Heart right ventricle (tissue), 16 donors: ENCODE data around the gene CROCC2. TPM values are rescaled to one million over a fixed set of nuclear protein-coding genes. Genes with fewer than 3 reads are reported as not detected.
"Not testable (repeated sequence)": the region's sequence is repeated elsewhere in the genome, so short reads cannot be mapped to it uniquely, and the experiment has no call there.

Experiments
- ATAC-seq, 8 donors: fragments of 200-7000 bp; cut with Tn5 transposase; one replicate each; pipeline ENCODE4 v1.9.1; 2020; ENCODE audit warnings: mild to moderate bottlenecking in 8 of 8, moderate library complexity in 8 of 8, moderate number of reproducible peaks in 1 of 8
- DNase-seq, 2 donors: peaks; one replicate each; pipeline ENCODE4 v3.0.0-alpha.2; 2020
- H3K27ac ChIP-seq, 10 donors: fragments of 200-600 bp; sonication (generic) in 2 of 10; one replicate each; pipeline versions ENCODE4 v1.5.0 to v1.8.0; 2020 to 2022; ENCODE audit warnings: mild to moderate bottlenecking in 3 of 10
- H3K27me3 ChIP-seq, 7 donors: fragments of 200-600 bp; one replicate each; pipeline ENCODE4 v1.8.0; 2021 to 2022; ENCODE audit warnings: mild to moderate bottlenecking in 2 of 7
- H3K36me3 ChIP-seq, 9 donors: fragments of 200-600 bp; sonication (generic) in 1 of 9; one replicate each; pipeline versions ENCODE4 v1.5.0 to v1.8.0; 2020 to 2022; ENCODE audit warnings: mild to moderate bottlenecking in 2 of 9
- H3K4me1 ChIP-seq, 9 donors: fragments of 200-600 bp; sonication (generic) in 1 of 9; one replicate each; pipeline versions ENCODE4 v1.5.0 to v1.8.0; 2020 to 2022; ENCODE audit warnings: mild to moderate bottlenecking in 4 of 9
- H3K4me3 ChIP-seq, 10 donors: fragments of 200-600 bp; sonication (generic) in 2 of 10; one replicate each; pipeline versions ENCODE4 v1.5.0 to v1.8.0; 2020 to 2022; ENCODE audit warnings: mild to moderate bottlenecking in 7 of 10, moderate library complexity in 2 of 10
- H3K9me3 ChIP-seq, 11 donors: fragments of 200-600 bp in 10 of 11; sonication (generic) in 2 of 11; one replicate each; pipeline versions ENCODE4 v1.5.0 to v1.8.0; 2013 to 2022; ENCODE audit warnings: mild to moderate bottlenecking in 2 of 11, control low read depth in 1 of 11, moderate library complexity in 1 of 11
- CTCF ChIP-seq, 9 donors: fragments of 200-600 bp; sonication (generic) in 2 of 9; IDR thresholded peaks; one replicate each; pipeline versions ENCODE4 v1.5.0 to v1.8.0; 2021 to 2022; ENCODE audit warnings: antibody characterized with exemption in 9 of 9, mild to moderate bottlenecking in 5 of 9, moderate library complexity in 1 of 9
- WGBS, 2 donors: extraction: QIAGEN DNeasy Blood & Tissue Kit; methylation state at CpG; one replicate each; pipeline ENCODE4 v1.1.7; 2013; ENCODE audit warnings: inconsistent platforms in 1 of 2; 5-methylcytosine and 5-hydroxymethylcytosine counted together
- intact Hi-C, 10 donors: fragments of 100-400 bp; cut with DNase I; formaldehyde crosslinking; loops; one replicate each; pipeline versions ENCODE4 v1.11.1 to v1.14.2; 2022
- polyA plus RNA-seq, 2 donors: library from polyadenylated mRNA; stranded (reverse); fragments of 200-250 nt; gene quantifications; one replicate each; pipeline ENCODE4 v1.2.3, GENCODE V29; 2013
- total RNA-seq, 10 donors: library from RNA; stranded (reverse); fragmentation: NEBNext Ultra II Directional in 3 of 10; extraction: Animal tissue kit (Norgen Biotek cat#: 25700) in 3 of 10; gene quantifications; one replicate each; pipeline versions ENCODE4 v1.2.1 to v1.2.4, GENCODE V29; 2021 to 2023
- donor health status: Arrhythmogenic right ventricular cardiomyopathy.
- donor health status: ischemic (EF 13 %, LVEDD 7.1; RV severe dilation, severe dysfunction).
- donor health status: healthy with polysubstance abuse.
- donor health status: DM: no; HTN: yes; CAD: no.
- donor health status: DM: no; HTN: no; CAD: no.
- donor health status: ischemic (EF 25% LVEDD 6.9; RV normal size, moderate dysfunction).
- donor health status: ischemic (EF 25% LVEDD 5.7; RV mildly dilated, moderate dysfunction).
- donor health status: healthy.
- donor health status: DM: yes; HTN: yes; CAD: no.
- donor health status: Ischemic cardiomyopathy.
- donor health status: ischemic (EF 35%, LVEDD 5.7; RV mildly dilated, moderate dysfunction).
- donor health status: nonischemic (EF 11% LVEDD 7.7; RV severe dilation, severe dysfunction).
- donor health status: DM: yes; HTN: yes; CAD: no.
- donor health status: PGD.
- donor health status: ischemic (EF 29% LVEDD 5.4; RV normal size, mild dysfunction).
- donor health status: nonischemic (EF 23%, LVEDD 6.1; RV moderate dilation, normal function).

CROCC2 gene
- total and polyA plus RNA-seq, 12 donors: 0.06 TPM; not detected in 11

DNA sequence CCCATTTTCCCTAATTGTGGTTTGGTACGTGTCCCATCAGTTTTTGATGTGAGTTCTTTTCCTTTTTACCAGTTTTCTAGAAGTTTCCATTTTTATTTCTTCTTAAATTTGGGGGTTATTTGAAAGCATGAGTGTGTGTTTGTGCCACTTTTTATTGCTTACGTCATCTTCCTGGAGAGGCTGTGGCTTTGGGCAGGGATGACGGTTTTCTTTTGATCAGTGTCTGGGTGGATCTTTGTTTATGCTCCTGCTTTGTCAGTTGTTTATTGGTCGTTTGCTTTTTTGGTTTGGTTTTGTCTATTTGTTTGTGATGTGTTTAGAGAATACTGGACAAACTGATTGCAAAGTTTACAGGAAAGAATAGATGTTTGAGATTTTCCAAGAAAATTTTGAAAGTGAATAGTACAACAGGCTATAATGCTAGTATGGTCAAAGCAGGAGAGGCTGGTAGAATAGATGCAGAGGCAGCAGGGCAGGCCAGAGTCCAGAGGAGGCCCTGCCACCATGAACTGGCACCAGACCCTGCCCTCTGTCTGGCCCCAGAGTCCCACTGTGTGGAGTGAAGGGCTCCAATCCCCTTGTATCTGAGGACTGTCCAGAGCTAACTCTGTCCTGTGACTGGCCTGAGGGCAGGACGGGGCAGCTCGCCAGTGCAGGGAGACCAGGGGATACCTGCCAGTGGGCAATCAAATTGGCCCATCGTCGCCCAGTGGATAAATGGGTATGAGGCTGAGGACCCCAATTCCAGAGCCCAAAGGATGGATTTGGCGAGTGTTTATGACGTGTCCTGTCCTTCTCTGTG, 68.8 kb downstream of the CROCC2 start:
- no peak overlapping the region for H3K27ac ChIP-seq

DNA sequence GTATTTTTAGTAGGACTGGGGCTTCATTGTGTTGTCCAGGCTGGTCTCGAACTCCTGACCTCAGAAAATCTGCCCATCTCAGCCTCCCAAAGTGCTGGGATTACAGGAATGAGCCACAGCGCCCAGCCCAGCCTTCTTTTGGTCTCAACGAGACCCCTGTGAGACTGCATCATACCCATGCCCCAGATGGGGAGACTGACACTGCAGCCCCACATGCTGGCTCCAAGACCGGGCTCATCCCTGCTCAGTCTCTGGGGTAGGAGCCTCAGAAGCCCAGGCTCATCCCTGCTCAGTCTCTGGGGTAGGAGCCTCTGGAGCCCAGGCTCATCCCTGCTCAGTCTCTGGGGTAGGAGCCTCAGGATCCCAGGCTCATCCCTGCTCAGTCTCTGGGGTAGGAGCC, 69.8 kb downstream of the CROCC2 start:
- H3K36me3 ChIP-seq, H3K9me3 ChIP-seq, H3K27ac ChIP-seq, ATAC-seq, intact Hi-C loops, H3K4me3 ChIP-seq, H3K4me1 ChIP-seq, DNase-seq: not testable (repeated sequence)
- H3K27me3 ChIP-seq: peaks cover 0 to 27% (median 17%) of the 10 kb centered on the region in 7 donors
- 72 to 85% methylated on average over 4 of the region's 4 CpGs for WGBS, 2 donors

More for the DNA sequence above, 68.8 kb downstream of the CROCC2 start:
- peaks cover 0 to 11% (median 0%) of the 10 kb centered on the region in 11 donors for H3K9me3 ChIP-seq
- H3K36me3 ChIP-seq: no peaks in the 10 kb centered on the region
- WGBS, 2 donors: 76 to 79% methylated on average over 10 of the region's 10 CpGs
- no peaks in the 10 kb centered on the region for H3K4me1 ChIP-seq
- no peak overlapping the region for H3K4me3 ChIP-seq
- peaks cover 0 to 27% (median 17%) of the 10 kb centered on the region in 7 donors for H3K27me3 ChIP-seq
- no peak for DNase-seq
- intact Hi-C loops: no loop called here
- no peak for ATAC-seq
- no peak for TF ChIP-seq CTCF (IDR thresholded peaks at IDR 0.05)

DNA sequence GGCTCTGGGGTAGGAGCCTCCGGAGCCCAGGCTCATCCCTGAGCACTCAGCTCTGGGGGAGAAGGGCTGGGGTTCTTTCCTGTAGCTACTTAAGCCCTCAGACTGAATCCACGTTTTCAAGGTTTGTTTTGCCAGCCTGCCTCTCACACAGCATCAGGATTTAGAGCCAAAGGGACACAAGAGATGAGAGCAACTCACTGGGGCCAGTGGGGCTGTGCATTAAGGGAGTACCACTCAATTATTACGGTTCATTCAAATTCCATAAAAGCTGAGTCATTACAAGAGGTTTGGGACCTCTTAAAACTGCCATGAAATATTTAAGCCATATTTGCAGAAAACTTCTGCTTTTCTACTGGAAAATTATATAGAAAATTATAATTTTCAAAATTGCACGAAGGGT, 75.1 kb downstream of the CROCC2 start:
- H3K27me3 ChIP-seq: peaks cover 0 to 26% (median 16%) of the 10 kb centered on the region in 7 donors
- TF ChIP-seq CTCF (IDR thresholded peaks at IDR 0.05): no peak
- 49 to 55% methylated on average over 4 of the region's 4 CpGs for WGBS, 2 donors
- ATAC-seq (no peak), DNase-seq (no peak)
- H3K4me1 ChIP-seq: no peaks in the 10 kb centered on the region
- no peak overlapping the region for H3K27ac ChIP-seq
- no peaks in the 10 kb centered on the region for H3K9me3 ChIP-seq
- no peaks in the 10 kb centered on the region for H3K36me3 ChIP-seq
- H3K4me3 ChIP-seq: no peak overlapping the region
- intact Hi-C loops: loop anchor here in 3 of 10 donors (10.0 kb wide), 1 partner anchor 126 kb away; no protein-coding TSS in a partner anchor

- H3K27ac ChIP-seq: no peak overlapping the region
- H3K4me3 ChIP-seq: no peak overlapping the region
- peaks cover 0 to 7% (median 6%) of the 10 kb centered on the region in 9 donors for H3K4me1 ChIP-seq
- DNase-seq: peak in 1 of 2 donors; percentile 5
- 77 to 78% methylated on average over 25 of the region's 25 CpGs for WGBS, 2 donors
- no peaks in the 10 kb centered on the region for H3K36me3 ChIP-seq
- intact Hi-C loops: loop anchor here in 3 of 10 donors (10.0 kb wide), 1 partner anchor 127 kb away; no protein-coding TSS in a partner anchor
- ATAC-seq: peak in 1 of 8 donors; percentile 32
- peaks cover 0 to 26% (median 16%) of the 10 kb centered on the region in 7 donors for H3K27me3 ChIP-seq
- no peaks in the 10 kb centered on the region for H3K9me3 ChIP-seq
- no peak for TF ChIP-seq CTCF (IDR thresholded peaks at IDR 0.05)
Measured at GRCh38 chr2:240981871-240982800, 76.0 kb downstream of the CROCC2 start.
